Measurements from ENCODE around the gene CCDC187.
A peak's percentile ranks its signal among the peaks of the same experiment; 100 is the strongest.
"Not testable (repeated sequence)": the region's sequence is repeated elsewhere in the genome, so short reads cannot be mapped to it uniquely, and the experiment has no call there.

CCDC187 gene

DNA sequence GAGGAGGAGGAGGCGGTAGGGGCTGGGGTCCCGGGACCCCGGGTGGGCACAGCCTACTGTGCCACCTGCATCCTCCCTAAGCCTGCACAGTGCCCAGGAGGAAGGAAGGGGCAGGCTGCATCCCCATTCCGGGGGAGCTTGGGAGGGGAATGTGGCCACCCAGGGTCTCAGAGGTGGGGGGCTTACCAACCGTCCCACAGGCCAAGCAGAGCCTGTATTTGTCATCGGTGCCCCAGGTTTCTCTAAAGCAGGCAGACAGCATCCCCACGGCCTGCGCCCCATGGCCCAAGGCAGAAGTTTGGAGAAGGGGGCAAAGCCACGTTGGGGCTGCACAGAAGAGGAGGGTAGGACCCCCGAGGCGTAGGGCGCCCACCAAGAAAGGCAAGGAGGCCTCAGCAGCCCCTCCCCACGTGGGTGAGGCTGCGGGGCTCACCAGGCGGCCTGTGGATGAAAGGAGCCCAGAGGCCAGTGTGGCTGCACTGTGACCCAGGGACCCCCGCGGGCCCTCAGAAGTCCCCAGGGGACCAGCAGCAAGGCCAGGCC lies 22.9 kb upstream of the CCDC187 start:
- no peak for DNase-seq (ENCODE audit: low read depth)

DNA sequence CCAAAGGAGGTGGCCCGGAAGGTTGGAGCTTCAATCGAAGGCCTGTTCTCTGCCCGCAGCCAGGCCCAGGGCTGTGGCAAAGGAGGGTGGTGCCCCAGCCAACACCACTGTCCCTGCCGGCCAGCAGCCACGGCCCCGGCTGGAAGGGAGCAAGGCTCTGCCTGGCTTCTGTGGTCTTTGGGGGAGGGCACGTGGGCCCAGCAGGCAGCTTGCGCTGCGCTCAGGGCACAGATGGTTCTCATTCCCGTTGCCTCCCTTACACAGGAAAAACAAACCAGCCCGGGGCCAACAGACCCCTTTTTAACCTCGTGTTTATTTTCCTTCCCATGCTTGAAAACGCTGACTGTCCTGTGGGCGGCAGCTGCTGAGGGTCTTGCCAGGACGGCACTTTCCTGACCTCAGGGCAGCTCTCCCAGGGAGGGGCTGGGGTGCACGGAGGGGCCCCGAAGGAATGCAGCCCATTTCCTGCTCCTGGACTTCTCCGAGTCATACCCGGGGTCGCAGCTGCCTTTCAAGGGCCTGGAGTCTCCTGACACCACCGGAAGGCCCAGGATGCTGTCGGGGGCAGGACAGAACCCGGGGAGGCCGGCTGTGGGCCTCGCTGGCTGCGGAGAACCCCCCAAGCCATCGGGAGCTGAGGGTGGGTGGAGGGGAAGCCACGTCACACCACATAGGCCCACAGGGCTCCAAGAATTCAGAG lies 22.3 kb upstream of the CCDC187 start:
- DNase-seq (ENCODE audit: low read depth), result peak; percentile 53

DNA sequence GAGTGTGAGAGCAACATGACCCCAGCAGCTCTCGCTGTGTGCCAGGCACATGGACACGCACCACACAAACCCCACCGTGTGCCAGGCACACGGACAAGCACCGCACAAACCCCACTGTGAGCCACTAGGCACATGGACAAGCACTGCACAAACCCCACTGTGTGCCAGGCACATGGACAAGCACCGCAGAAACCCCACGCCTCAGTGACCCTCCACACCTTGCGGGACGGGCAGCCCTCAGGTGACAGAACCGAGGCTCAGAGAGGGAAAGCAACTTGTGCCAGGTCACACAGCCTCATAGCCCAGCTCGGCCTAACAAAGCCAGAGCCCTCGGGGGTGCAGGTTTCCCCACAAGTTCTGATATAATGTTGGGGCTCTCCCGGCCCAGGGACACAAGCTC lies 21.5 kb upstream of the CCDC187 start:
- no peak for DNase-seq (ENCODE audit: low read depth)

DNA sequence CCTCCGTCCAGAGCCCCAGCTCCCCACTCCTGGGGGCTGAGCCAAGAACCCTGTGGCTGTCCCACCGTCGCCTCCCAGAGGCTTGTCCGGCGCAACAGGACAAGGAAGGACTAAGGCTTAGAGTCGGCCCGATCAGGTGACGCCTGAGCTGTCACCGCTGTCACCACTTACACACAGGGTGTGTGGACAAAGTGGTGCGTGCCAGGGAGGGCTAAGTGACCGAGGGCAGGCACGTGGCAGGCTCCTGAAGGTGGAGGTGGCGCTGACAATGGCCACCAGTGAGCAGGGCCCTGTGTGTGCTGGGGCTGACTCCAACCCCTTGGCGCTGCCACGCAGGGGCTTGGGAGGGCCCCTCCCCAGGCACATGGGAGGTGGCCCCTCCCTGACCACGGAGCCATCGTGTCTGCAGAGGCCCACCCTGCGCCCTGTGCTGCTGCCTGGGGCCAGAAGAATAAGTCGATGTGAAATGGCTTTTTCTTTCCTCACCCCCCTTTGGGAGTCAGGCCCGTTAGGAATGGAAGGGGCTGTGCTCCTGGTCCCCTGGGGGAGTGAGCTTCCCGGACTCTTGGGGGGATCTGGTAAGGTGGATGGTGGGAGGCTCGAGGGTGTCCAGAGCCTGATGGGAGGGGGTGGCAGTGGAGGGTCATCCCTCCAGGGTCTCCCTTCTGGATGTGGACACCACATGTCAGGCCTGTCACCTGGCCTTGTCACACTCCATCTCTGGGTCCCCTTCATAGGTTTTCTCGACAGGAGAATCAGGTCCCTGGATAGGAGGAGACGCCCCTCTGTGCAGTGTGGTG lies 20.8 kb upstream of the CCDC187 start:
- no peak for DNase-seq (ENCODE audit: low read depth)

DNA sequence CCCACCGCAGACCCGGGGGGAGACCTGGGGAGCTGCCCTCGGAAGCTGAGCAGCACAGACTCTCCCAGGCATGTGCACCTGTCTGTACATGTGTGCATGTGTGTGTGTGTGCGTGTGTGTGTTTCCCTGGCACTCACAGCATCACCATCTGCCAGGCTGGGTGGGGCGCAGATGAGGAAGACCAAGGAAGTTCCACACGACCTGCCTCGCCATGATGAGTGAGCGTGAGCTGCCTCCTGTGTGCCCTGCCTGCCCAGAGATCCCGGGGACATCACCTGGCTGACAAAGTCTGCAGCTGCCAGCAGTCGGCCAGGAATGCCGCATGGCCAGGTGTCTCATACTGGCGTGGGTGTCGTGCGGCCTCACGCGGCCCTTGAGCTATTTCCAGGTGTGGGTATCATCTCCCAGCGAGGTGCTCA lies 19.5 kb upstream of the CCDC187 start:
- DNase-seq (ENCODE audit: low read depth), result no peak

DNA sequence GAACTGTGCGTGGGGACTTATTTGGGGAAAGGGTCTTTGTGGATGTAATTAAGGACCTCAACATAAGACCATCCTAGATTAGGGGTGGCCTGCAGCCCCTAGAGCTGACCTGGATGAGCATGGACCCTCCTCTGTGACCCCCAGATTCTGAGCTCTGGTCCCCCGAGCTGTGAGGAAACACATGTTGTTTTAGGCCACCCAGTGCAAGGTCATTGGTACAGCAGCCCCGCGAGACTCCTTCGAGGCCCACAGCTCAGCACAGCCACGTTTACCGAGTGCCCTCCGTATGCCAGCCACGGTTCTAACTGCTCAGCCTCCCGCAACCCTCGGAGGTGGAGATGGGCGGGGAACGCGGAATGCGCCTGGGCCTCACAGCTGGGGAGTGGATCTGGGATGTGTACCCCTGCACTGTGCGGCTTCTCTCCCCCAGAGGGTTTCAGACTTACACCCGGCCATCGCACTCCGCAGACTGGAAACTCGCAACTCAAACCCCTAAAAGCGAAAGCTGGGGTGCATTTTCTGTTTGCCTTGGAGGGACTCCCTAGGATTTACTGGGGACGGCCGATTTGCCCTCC lies 18.9 kb upstream of the CCDC187 start:
- DNase-seq (ENCODE audit: low read depth), result no peak

DNA sequence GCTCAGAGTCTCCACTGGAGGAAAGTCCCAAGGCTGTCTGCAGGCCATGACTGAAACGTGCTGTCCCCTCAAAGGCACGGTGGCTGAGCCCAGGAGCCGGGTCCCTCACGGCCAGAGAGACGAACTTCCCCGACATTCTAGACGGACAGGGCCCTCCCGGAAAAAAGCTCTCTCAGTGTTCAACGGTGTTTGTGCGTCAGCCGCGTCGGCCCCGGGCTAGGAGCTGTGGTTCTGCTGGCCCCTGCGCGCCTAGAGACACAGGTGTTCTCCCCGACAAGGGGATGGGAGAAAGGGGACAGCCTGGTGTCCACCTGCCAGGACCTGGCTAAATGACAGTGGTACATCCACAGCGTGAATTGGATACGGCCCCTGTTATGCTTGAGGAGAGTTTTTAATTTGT lies 17.7 kb upstream of the CCDC187 start:
- no peak for DNase-seq (ENCODE audit: low read depth)

DNA sequence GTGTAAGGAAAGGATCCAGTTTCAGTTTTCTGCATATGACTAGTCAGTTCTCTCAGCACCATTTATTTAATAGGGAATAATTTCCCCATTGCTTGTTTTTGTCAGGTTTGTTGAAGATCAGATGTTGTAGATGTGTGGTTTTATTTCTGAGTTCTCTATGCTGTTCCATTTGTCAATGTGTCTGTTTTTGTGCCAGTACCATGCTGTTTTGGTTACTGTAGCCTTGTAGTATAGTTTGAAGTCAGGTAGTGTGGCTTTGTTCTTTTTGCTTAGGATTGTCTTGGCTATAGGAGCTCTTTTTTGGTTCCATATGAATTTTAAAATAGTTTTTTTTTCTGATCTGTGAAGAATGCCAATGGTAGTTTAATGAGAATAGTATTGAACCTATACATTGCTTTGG lies 17.1 kb upstream of the CCDC187 start:
- DNase-seq (ENCODE audit: low read depth), result not testable (repeated sequence)

DNA sequence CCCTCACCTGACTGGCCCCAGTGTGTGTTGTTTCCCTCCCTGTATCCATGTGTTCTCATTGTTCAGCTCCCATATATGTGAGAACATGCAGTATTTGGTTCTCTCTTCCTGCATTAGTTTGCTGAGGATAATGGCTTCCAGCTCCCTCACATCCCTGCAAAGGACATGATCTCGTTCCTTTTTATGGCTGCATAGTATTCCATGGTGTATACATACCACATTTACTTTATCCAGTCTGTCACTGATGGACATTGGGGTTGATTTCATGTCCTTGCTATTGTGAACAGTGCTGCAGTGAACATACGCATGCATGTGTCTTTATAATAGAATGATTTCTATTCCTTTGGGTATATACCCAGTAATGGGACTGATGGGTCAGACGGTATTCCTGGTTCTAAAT lies 16.1 kb upstream of the CCDC187 start:
- DNase-seq (ENCODE audit: low read depth), result not testable (repeated sequence)

DNA sequence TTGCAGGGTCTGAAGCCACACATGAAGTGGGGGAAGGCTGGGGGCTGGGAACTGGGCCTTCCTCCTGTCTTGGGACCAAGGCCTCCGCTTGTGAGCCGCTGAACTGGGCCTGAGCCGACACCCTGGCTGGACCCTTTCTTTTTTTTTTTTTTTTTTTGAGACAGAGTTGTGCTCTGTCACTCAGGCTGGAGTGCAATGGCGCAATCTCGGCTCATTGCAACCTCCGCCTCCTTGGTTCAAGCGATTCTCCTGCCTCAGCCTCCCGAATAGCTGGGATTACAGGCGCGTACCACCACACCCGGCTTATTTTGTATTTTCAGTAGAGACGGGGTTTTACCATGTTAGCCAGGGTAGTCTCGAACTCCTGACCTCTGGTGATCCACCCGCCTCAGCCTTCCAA lies 15.3 kb upstream of the CCDC187 start:
- not testable (repeated sequence) for DNase-seq (ENCODE audit: low read depth)

DNA sequence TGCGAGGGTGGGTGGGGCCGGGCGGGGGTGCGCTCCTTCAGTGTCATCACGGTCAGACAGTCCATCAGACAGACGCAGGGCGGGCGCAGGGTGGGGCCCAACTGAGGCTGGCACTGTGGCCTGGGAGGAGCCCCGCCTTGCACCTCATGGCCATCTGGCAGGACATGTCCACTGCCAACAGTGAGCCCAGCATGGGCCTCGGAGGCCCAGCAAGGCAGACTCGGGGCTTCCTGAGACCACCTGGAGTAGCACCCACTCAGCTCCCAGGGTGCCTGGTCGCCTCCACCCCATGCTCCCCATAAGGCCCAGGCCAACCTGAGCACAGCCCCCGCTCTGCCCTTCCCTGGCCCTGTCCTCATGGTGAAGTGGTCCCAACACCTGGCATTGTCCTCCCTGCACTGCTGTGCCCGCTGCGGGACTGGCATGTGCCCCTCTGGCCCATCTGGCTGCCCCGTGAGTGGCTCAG lies 14.9 kb upstream of the CCDC187 start:
- DNase-seq (ENCODE audit: low read depth), result no peak

DNA sequence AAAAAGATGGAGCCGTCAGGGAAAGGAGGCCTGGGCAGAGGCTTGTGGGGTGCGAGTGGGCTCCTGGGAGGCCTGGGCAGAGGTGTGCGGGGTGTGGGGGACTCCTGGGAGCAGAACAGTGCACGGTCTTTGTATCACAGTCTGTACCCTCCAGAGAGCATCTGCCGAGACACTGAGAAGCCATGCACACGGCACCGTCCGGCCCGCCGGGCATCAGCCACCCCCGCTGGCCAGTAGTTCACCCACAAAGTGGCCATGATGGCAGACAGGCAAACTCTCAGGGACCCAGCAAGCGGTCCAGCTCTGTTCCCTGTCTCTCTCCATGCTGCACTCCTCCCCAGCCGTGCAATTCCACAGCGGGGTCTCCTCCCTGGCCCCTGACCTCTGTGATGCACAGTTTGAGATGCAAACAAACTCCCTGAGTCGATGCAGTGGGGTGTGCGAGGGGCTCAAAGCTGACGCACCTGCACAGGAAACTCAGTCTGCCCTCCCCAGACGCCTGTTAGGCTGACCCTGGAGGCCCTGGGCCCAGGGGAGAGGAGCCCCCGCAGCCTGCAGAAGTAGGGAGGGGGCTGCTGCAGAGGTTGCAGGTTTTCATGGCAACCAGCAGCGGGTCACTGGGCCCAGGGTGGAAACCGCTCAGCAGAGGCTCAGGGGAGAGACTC lies 14.3 kb upstream of the CCDC187 start:
- DNase-seq (ENCODE audit: low read depth), result no peak

DNA sequence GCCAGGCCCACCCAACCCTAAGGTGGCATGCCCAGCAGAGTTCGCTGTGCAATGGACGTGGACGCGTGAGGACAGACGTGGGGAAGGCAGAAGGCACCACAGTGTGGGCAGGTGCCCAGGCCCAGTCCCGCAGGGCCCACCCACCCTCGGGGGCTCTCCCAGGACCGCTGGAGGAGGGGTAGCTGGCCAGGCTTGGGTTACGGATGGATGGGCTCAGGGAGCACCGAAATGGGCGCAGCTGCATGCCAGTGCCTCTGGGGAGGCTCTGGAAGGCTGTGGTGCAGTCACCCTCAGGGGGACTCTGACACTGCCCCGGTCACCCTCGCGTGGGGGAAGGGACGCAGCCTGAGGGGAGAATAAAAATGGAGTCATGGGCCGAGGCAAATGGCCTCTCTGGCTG lies 13.8 kb upstream of the CCDC187 start:
- DNase-seq (ENCODE audit: low read depth), result no peak

DNA sequence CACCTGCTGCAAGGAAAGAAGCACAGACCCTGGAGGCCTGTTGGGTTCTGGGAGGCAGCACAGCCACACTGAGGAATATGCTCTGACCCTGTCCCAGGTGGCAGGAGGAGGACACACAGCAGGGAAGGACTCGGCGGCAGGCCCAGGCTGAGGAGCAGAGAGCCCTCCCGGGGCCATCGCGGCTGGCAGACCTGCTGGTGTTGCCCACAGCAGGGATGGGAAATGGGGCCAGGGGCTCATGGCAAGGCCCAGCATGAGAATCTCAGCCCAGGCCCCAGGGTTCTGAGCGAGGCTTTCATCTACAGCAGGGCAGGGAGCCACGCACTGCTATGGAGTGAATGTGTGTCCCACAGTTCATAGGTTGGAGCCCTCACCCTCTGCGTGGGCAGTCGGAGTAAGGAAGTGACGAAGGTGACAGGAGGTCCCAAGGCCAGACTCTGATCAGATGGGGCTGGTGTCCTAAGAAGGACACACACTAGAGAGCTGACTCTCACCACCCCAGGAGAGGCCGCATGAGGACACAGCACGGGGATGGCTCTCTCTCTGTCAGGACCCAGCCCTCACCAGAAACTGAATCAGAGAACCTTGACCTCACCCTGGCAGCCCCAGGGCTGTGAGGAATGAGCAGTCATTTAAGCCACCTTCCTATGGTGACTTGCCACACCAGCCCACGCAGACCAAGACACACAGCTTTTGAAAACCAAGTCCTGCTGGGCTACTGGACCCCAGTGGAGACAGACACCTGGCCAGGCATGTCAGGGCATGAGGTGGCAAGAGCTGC lies 13.2 kb upstream of the CCDC187 start:
- no peak for DNase-seq (ENCODE audit: low read depth)

DNA sequence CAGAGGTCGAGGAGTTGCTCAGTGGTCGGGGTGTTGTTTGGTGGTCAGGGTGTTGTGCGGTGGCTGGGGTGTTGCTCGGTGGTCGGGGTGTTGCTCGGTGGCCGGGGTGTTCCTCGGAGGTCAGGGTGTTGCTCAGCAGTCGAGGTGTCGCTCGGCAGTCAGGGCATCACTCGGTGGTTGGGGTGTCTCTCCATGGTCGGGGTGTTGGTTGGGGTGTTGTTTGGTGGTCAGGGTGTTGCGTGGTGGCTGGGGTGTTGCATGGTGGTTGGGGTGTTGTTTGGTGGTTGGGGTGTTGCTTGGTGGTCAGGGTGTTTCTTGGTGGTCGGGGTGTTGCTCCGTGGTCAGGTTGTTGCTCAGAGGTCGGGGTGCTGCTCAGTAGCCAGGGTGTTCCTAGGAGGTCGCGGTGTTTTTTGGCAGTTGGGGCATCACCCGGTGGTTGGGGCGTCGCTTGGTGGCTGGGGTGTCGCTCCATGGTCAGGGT lies 12.4 kb upstream of the CCDC187 start:
- no peak for DNase-seq (ENCODE audit: low read depth)

DNA sequence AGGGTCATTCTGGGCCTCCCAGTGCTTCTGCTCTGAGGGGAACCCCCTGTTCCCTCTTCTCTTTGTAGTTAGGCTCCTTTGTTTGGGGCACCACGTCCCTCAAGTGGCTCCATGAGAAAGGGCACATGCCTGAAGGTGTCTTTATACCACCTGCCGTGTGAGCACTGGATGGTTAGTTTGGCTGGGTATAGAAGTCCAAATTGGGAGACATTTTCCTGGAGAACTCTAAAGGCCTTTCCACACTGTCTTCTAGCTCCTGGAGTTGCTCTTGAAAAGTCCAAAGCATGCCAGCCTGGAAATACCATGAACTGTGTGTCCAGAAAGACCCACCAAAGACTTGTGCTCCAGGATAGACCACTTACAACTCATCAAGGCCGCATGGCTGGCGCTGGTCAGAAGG lies 11.1 kb upstream of the CCDC187 start:
- DNase-seq (ENCODE audit: low read depth), result no peak

DNA sequence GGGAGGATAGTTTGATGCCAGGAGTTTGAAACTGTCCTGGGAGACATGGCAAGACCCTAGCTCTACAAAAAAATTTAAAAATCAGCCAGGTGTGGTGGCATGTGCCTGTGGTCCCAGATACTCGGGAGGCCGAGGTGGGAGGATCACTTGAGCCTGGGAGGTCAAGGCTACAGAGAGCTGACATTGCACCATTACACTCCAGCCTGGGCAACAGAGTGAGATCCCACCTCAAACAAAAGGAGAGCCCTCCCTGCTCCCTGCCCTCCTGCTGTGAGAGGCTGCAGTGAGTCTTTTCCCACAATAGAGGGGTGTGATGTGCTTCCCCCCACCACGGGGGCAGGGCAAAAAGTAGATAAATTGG lies 10.1 kb upstream of the CCDC187 start:
- DNase-seq (ENCODE audit: low read depth), result no peak

DNA sequence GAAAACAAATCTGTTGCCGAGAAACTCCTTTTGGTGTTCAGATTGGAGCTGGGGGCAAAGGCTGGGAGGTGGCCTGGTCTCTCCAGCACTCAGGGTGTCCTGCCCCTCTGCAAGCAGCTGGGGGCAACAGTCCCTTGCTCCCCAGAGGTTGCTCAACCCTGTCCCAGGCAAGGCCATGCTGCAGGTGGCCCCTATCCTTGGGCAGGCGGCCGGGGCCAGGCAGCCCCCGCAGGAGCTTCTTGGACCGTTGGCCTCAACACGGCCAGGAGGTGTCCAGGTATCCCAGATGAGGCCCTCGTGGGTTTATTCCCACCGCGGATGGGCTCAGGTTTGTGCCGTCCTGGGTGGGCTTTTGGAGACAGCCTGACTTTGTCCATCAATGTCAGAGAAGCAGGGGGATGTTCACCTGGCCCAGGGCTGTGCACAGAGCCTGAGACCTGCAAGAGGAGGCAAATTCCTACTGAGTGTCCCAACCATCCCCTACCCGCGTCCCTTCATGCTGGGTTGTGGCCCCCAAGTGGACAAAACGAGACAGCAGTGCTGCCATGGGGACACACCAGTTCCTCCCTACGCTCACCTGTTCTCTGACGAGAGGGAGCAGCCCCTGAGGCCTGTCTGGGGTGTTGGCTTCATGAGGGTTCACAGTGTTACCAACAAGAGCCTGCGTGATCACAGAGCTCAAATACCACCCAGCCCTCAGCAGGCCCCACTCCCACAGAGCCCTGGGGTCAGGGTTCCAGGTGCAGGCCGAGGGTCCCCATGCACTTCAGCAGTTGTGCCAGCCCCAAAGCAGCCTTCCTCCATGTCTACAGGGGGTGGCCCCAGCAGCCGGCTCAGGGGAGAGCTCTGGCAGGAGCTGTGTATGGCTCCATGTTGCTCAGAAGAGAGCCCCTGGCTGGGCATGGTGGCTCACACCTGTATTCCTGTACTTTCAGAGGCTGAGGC lies 9.5 kb upstream of the CCDC187 start:
- DNase-seq (ENCODE audit: low read depth), result no peak

DNA sequence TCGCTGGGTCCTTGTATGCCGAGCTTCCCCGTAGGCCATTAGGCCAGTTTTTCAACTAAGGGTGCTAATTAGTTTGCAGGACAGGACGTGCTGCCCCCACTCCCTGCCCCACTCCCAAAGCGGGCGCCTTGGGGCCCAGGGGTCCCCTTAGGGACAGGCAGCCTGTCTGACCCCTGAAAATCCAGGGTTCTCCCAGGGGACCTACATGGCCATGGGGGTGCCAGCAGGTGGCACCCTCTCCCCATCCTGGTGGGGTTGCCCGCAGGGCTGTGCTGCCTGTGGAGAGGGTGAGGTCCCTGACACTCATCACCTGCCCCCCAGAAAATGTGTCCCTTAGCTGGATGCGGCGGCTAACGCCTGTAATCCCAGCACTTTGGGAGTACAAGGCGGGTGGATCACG lies 8.5 kb upstream of the CCDC187 start:
- no peak for DNase-seq (ENCODE audit: low read depth)

DNA sequence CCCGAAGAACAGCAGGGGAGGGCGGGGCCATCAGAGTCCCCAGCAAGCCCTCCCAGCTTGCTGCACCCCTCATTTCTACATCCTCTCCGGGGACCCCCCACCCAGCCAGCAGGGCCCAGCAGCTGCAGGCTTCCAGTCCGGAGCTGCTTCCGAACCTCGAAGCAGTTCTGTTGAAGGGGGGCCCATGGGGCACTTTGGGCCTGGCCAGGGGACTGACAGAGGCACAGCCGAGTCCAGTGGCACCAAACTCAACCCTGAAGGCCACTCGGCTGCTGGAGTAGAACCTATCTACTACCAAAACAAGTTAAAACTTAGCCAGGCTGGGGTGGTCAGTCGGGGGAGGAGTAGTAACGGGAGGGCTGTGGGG lies 8.1 kb upstream of the CCDC187 start:
- no peak for DNase-seq (ENCODE audit: low read depth)

Data from stromal cell of bone marrow (primary cell).